OCI-LY1 (cell line): ENCODE data around the gene LLGL2.

Experiments
- H2AFZ ChIP-seq: fragments of 200-600 bp; sonication (generic), shearing (Covaris generic); 2 replicates; pipeline ENCODE4 v1.6.0; 2014; ENCODE audit warnings: antibody characterized with exemption, mild to moderate bottlenecking, low read length
- H3F3A ChIP-seq: fragments of 200-600 bp; sonication (generic), shearing (Covaris generic); 2 replicates; pipeline ENCODE4 v1.6.0; 2014; ENCODE audit warnings: mild to moderate bottlenecking, antibody characterized with exemption, low read length, moderate library complexity; ENCODE audit not compliant: insufficient read depth
- H3K27ac ChIP-seq: fragments of 200-600 bp; sonication (generic); 2 replicates; pipeline ENCODE4 v1.5.1; 2014; ENCODE audit warnings: low read length, mixed run types, mild to moderate bottlenecking, low read depth; ENCODE audit not compliant: poor library complexity, severe bottlenecking
- H3K27me3 ChIP-seq: fragments of 200-600 bp; sonication (generic); 2 replicates; pipeline ENCODE4 v1.6.0; 2014; ENCODE audit warnings: antibody characterized with exemption, mild to moderate bottlenecking, low read length, moderate library complexity; ENCODE audit not compliant: insufficient read depth
- H3K36me3 ChIP-seq: fragments of 200-600 bp; sonication (generic); 2 replicates; pipeline ENCODE4 v1.6.1; 2014; ENCODE audit warnings: mild to moderate bottlenecking, antibody characterized with exemption, low read length, moderate library complexity, mixed read lengths; ENCODE audit not compliant: insufficient read depth
- H3K4me1 ChIP-seq: fragments of 200-600 bp; sonication (generic); 2 replicates; pipeline ENCODE4 v1.5.1; 2014; ENCODE audit warnings: mild to moderate bottlenecking, low read length, moderate library complexity; ENCODE audit not compliant: insufficient read depth, severe bottlenecking
- H3K4me2 ChIP-seq: fragments of 200-600 bp; sonication (generic), shearing (Covaris generic); 2 replicates; pipeline ENCODE4 v1.6.1; 2014; ENCODE audit warnings: low read length
- H3K4me3 ChIP-seq: fragments of 200-600 bp; sonication (generic); 2 replicates; pipeline ENCODE4 v1.5.1; 2014; ENCODE audit warnings: low read length, low read depth, mild to moderate bottlenecking, mixed read lengths; ENCODE audit not compliant: poor library complexity, severe bottlenecking
- H3K79me2 ChIP-seq: fragments of 200-600 bp; shearing (Covaris generic); 2 replicates; pipeline ENCODE4 v1.6.1; 2016; ENCODE audit warnings: mixed run types, low read length, mixed read lengths; ENCODE audit not compliant: insufficient read depth
- H3K9ac ChIP-seq: fragments of 200-600 bp; sonication (generic), shearing (Covaris generic); 2 replicates; pipeline ENCODE4 v1.6.1; 2014; ENCODE audit warnings: mild to moderate bottlenecking, low read length, mixed read lengths
- H3K9me2 ChIP-seq: fragments of 200-600 bp; sonication (generic), shearing (Covaris generic); 2 replicates; pipeline ENCODE4 v1.6.1; 2014; ENCODE audit warnings: low read depth, mild to moderate bottlenecking, low read length, mixed read lengths
- H3K9me3 ChIP-seq: fragments of 200-600 bp; shearing (Covaris generic); 2 replicates; pipeline ENCODE4 v1.6.1; 2014; ENCODE audit warnings: low read length, mixed read lengths
- H4K20me1 ChIP-seq: fragments of 200-600 bp; sonication (generic), shearing (Covaris generic); 2 replicates; pipeline ENCODE4 v1.6.0; 2016; ENCODE audit warnings: mild to moderate bottlenecking, low read length; ENCODE audit not compliant: insufficient read depth
- CTCF ChIP-seq: fragments of 200-600 bp; sonication (generic), shearing (Covaris generic); IDR thresholded peaks from 2 replicates; pipeline ENCODE4 v1.5.1; 2017; ENCODE audit warnings: mild to moderate bottlenecking, antibody characterized with exemption, low read length, moderate library complexity, mixed read lengths
- EZH2 ChIP-seq: fragments of 200-600 bp; sonication (generic), shearing (Covaris generic); IDR thresholded peaks from 2 replicates; pipeline ENCODE4 v1.8.0; 2017; ENCODE audit warnings: borderline replicate concordance, mixed run types, mild to moderate bottlenecking, antibody characterized with exemption, low read length, moderate library complexity, mixed read lengths

Gene LLGL2

DNA sequence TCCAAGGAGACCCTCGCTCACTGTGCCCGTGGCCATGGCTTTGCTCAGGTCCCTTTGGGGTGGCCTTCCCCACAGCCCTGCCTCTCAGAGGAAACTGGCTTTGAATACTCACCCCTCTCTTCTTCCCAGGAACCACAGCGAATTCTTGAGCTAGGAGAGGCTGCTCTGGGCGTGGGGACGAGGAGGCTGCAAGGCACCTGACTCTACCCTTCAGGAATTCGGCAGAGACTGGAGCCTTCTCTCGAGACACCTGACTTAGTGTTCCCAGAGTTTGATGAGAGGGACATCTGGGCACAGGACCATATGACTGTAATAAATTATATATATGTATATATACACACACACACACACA, 6.2 kb downstream of the LLGL2 start:
- Histone ChIP-seq H3K4me3 (no peak overlapping the region), H3K9me2 (no peaks in the 10 kb centered on the region), H3K4me2 (no peak overlapping the region), H3K27me3 (no peaks in the 10 kb centered on the region; the same call in 1 of the 2 replicates), H3K27ac (no peak overlapping the region), H2AFZ (no peak overlapping the region), H3K36me3 (no peaks in the 10 kb centered on the region), H4K20me1 (no peaks in the 10 kb centered on the region), H3K4me1 (peaks cover under 1% of the 10 kb centered on the region), H3K79me2 (no peaks in the 10 kb centered on the region), H3K9ac (no peak overlapping the region), H3K9me3 (no peaks in the 10 kb centered on the region), H3F3A (no peaks in the 10 kb centered on the region)
- TF ChIP-seq EZH2 (no peak), CTCF (no peak)

GRCh38 chr17:75535119-75535537, 9.6 kb downstream of the LLGL2 start:
- Histone ChIP-seq H3K9ac (no peak overlapping the region), H2AFZ (no peak overlapping the region), H3K4me3 (no peak overlapping the region), H3K27me3 (no peaks in the 10 kb centered on the region), H3F3A (no peaks in the 10 kb centered on the region), H3K27ac (no peak overlapping the region), H3K36me3 (no peaks in the 10 kb centered on the region), H3K79me2 (no peaks in the 10 kb centered on the region), H3K9me3 (no peaks in the 10 kb centered on the region), H4K20me1 (no peaks in the 10 kb centered on the region), H3K9me2 (no peaks in the 10 kb centered on the region), H3K4me2 (no peak overlapping the region), H3K4me1 (no peaks in the 10 kb centered on the region)
- TF ChIP-seq CTCF (no peak), EZH2 (no peak)

DNA sequence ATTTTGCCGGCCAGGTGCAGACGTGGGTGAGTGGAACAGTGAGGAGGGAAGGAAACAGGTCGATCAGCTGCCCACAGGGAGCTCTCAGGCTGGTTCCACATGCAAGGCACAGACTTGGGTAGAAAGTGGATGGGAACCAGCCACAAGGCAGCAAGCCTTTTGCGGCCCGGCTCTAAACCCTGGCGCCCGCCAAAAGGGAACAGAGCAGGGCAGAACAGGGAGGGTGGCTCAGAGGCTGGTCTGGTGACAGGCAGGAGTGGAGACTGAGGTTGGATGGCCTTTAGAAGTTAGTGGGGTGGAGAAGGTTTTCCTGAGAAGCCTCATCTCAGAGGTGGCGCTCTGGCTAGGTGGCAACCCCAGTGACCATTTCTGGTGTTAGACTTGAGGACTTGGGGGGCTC, 10.4 kb downstream of the LLGL2 start:
- Histone ChIP-seq H4K20me1 (no peaks in the 10 kb centered on the region), H3K9me2 (no peaks in the 10 kb centered on the region), H3K36me3 (no peaks in the 10 kb centered on the region), H3K4me3 (no peak overlapping the region), H3K27me3 (no peaks in the 10 kb centered on the region), H3F3A (no peaks in the 10 kb centered on the region), H3K4me1 (no peaks in the 10 kb centered on the region), H3K9me3 (no peaks in the 10 kb centered on the region), H3K27ac (no peak overlapping the region), H3K79me2 (no peaks in the 10 kb centered on the region), H3K4me2 (no peak overlapping the region), H3K9ac (no peak overlapping the region), H2AFZ (no peak overlapping the region)
- TF ChIP-seq CTCF (no peak), EZH2 (no peak)
